GM10847 (cell line): ENCODE measurements around the gene POFUT2.

Source experiments
- POLR2A ChIP-seq: IDR thresholded peaks from 2 replicates; pipeline ENCODE4 v1.6.1; 2011; ENCODE audit not compliant: insufficient read length; ENCODE audit errors: extremely low read depth

POFUT2 gene

GRCh38 chr21:45318556-45319404 is 31.1 kb upstream of the POFUT2 start:
- no peak for TF ChIP-seq POLR2A

- no peak for TF ChIP-seq POLR2A
Measured at GRCh38 chr21:45318146-45318555, 30.5 kb upstream of the POFUT2 start.

- TF ChIP-seq POLR2A = no peak
Measured at GRCh38 chr21:45317398-45318145, 29.9 kb upstream of the POFUT2 start.

- TF ChIP-seq POLR2A = no peak
Measured at GRCh38 chr21:45316871-45317397, 29.2 kb upstream of the POFUT2 start.

- TF ChIP-seq POLR2A = no peak
Measured at GRCh38 chr21:45313682-45314081, 26.0 kb upstream of the POFUT2 start.

- TF ChIP-seq POLR2A = no peak
Measured at GRCh38 chr21:45313015-45313414, 25.3 kb upstream of the POFUT2 start.

- no peak for TF ChIP-seq POLR2A
Measured at GRCh38 chr21:45312296-45312695, 24.6 kb upstream of the POFUT2 start.

GRCh38 chr21:45310459-45310858 is 22.8 kb upstream of the POFUT2 start:
- TF ChIP-seq POLR2A = no peak

GRCh38 chr21:45309987-45310381 is 22.3 kb upstream of the POFUT2 start:
- no peak for TF ChIP-seq POLR2A

- TF ChIP-seq POLR2A = no peak
Measured at GRCh38 chr21:45309069-45309986, 21.6 kb upstream of the POFUT2 start.

- no peak for TF ChIP-seq POLR2A
Measured at GRCh38 chr21:45308194-45309068, 20.7 kb upstream of the POFUT2 start.

GRCh38 chr21:45306832-45307571 is 19.3 kb upstream of the POFUT2 start:
- no peak for TF ChIP-seq POLR2A

- no peak for TF ChIP-seq POLR2A
Measured at GRCh38 chr21:45306453-45306831, 18.7 kb upstream of the POFUT2 start.
